Sigmoid colon (tissue), 7 donors: ENCODE results near the gene SLC7A7. TPM values are rescaled to one million over a fixed set of nuclear protein-coding genes. Genes with fewer than 3 reads are reported as not detected.
A peak's percentile ranks its signal among the peaks of the same experiment; 100 is the strongest.

Experiments used
- DNase-seq: peaks from one replicate; pipeline ENCODE4 v3.0.0-alpha.2; 2019
- H3K27ac ChIP-seq, 4 donors: fragments of 200-600 bp; sonication (generic); one replicate each; pipeline ENCODE4 v1.5.1; 2016 to 2019; ENCODE audit warnings: mild to moderate bottlenecking in 1 of 4
- H3K27me3 ChIP-seq, 3 donors: fragments of 200-600 bp; sonication (generic); one replicate each; pipeline ENCODE4 v1.5.1; 2019; ENCODE audit warnings: mild to moderate bottlenecking in 1 of 3
- H3K36me3 ChIP-seq, 4 donors: fragments of 200-600 bp; sonication (generic); one replicate each; pipeline ENCODE4 v1.5.1; 2016 to 2019
- H3K4me1 ChIP-seq, 4 donors: fragments of 200-600 bp; sonication (generic); one replicate each; pipeline ENCODE4 v1.5.1; 2017 to 2019
- H3K4me3 ChIP-seq, 4 donors: fragments of 200-600 bp; sonication (generic); one replicate each; pipeline ENCODE4 v1.5.1; 2017 to 2019; ENCODE audit warnings: mild to moderate bottlenecking in 2 of 4, moderate library complexity in 1 of 4
- H3K9me3 ChIP-seq, 4 donors: fragments of 200-600 bp in 3 of 4; sonication (generic) in 3 of 4; one replicate each; pipeline versions ENCODE4 v1.5.1 to v1.6.1; 2013 to 2019
- EP300 ChIP-seq, 4 donors: sonication (generic); formaldehyde crosslinking; IDR thresholded peaks; one replicate each; pipeline ENCODE4 v1.6.1; 2017; ENCODE audit warnings: antibody characterized with exemption in 4 of 4
- POLR2A ChIP-seq, 2 donors: fragments of 450-650 bp; IDR thresholded peaks; one replicate each; pipeline ENCODE4 v1.6.1; 2016; ENCODE audit warnings: antibody characterized with exemption in 2 of 2, mild to moderate bottlenecking in 2 of 2, moderate library complexity in 2 of 2
- POLR2AphosphoS5 ChIP-seq, 4 donors: sonication (generic); formaldehyde crosslinking; IDR thresholded peaks; one replicate each; pipeline ENCODE4 v1.6.1; 2017; ENCODE audit warnings: antibody characterized with exemption in 4 of 4
- WGBS, 2 donors: extraction: QIAGEN DNeasy Blood & Tissue Kit; methylation state at CpG; one replicate each; pipeline ENCODE4 v1.1.7; 2013; 5-methylcytosine and 5-hydroxymethylcytosine counted together
- intact Hi-C: fragments of 100-400 bp; cut with DNase I; formaldehyde crosslinking; loops from one replicate; pipeline ENCODE4 v1.15.1; 2023
- polyA plus RNA-seq, 3 donors: library from polyadenylated mRNA; stranded (reverse); fragments of 200-250 nt; gene quantifications; one replicate each; pipeline ENCODE4 v1.2.3, GENCODE V29; 2013
- total RNA-seq, 4 donors: library from RNA; depleted of rRNA; stranded (reverse); fragments of >200 nt; gene quantifications; one replicate each; pipeline ENCODE4 v1.1.0, GENCODE V29; 2016
- TF ChIP-seq, protein P1 (sequence below), 4 experiments: fragments of 450-650 bp in 3 of 4; fragments of 200-600 bp in 1 of 4; IDR thresholded peaks; one replicate each; pipeline ENCODE4 v1.5.1; 2016 to 2019; ENCODE audit warnings: antibody characterized with exemption in 4 of 4, mild to moderate bottlenecking in 3 of 4, moderate library complexity in 2 of 4
- donor health status: healthy with polysubstance abuse.
- donor health status: Bipolar disorder and iron deficiency.
- donor health status: healthy.

Gene SLC7A7
- total and polyA plus RNA-seq, 7 donors, result 15.6 to 23.5 (median 16.4) TPM

DNA sequence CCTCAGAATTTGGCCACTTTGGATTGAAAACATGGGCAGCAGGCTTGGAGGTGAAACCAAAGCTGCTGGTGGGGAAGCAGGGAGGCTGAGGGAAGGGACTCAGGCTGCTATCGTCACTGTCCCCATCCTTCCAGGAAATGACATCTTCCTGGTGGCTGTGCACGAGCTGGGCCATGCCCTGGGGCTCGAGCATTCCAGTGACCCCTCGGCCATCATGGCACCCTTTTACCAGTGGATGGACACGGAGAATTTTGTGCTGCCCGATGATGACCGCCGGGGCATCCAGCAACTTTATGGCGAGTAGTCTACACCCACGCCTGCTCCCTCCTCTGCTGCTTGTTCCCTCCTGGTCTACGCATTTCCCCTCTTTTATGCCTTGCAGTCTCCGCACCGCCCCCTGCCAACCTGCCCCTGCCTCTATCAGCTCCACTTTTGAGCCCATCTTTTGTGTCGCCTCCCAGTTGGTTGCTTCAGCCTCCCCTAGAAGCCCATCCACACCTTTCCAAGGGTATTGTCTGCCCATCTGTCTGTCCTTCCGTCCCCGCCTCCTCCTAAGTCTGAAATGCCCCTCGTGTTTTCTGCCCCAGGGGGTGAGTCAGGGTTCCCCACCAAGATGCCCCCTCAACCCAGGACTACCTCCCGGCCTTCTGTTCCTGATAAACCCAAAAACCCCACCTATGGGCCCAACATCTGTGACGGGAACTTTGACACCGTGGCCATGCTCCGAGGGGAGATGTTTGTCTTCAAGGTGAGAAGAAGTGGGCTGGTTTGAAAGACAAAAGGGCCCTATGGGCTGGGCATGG lies 28.1 kb upstream of the SLC7A7 start:
- 90 to 92% methylated on average over 21 of the region's 21 CpGs for WGBS, 2 donors
- H3K4me1 ChIP-seq, result peaks cover 0 to 92% (median 75%) of the 10 kb centered on the region in 4 donors
- intact Hi-C loops, result loop anchor here (10.0 kb wide), 1 partner anchor 1591 kb away; no protein-coding TSS in a partner anchor
- H3K36me3 ChIP-seq, result peaks cover 60 to 66% (median 62%) of the 10 kb centered on the region in 4 donors
- peak; percentile 52 for DNase-seq
- H3K27ac ChIP-seq, result peak overlapping the region in 3 of 4 donors; percentile 18 to 98 (median 27)
- H3K9me3 ChIP-seq, result no peaks in the 10 kb centered on the region
- no peaks in the 10 kb centered on the region for H3K27me3 ChIP-seq
- no peak overlapping the region for H3K4me3 ChIP-seq
- no peak for TF ChIP-seq POLR2A (IDR thresholded peaks at IDR 0.05)
- no peak for TF ChIP-seq POLR2AphosphoS5 (IDR thresholded peaks at IDR 0.05)
- TF ChIP-seq, protein P1, sequence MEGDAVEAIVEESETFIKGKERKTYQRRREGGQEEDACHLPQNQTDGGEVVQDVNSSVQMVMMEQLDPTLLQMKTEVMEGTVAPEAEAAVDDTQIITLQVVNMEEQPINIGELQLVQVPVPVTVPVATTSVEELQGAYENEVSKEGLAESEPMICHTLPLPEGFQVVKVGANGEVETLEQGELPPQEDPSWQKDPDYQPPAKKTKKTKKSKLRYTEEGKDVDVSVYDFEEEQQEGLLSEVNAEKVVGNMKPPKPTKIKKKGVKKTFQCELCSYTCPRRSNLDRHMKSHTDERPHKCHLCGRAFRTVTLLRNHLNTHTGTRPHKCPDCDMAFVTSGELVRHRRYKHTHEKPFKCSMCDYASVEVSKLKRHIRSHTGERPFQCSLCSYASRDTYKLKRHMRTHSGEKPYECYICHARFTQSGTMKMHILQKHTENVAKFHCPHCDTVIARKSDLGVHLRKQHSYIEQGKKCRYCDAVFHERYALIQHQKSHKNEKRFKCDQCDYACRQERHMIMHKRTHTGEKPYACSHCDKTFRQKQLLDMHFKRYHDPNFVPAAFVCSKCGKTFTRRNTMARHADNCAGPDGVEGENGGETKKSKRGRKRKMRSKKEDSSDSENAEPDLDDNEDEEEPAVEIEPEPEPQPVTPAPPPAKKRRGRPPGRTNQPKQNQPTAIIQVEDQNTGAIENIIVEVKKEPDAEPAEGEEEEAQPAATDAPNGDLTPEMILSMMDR (IDR thresholded peaks at IDR 0.05), result no peak
- TF ChIP-seq EP300 (IDR thresholded peaks at IDR 0.05), result no peak

GRCh38 chr14:22842211-22843122 lies 27.2 kb upstream of the SLC7A7 start:
- Histone ChIP-seq H3K9me3 (no peaks in the 10 kb centered on the region), H3K4me1 (peaks cover 0 to 86% (median 71%) of the 10 kb centered on the region in 4 donors), H3K4me3 (no peak overlapping the region), H3K27me3 (no peaks in the 10 kb centered on the region), H3K36me3 (peaks cover 60 to 66% (median 62%) of the 10 kb centered on the region in 4 donors), H3K27ac (peak overlapping the region in 3 of 4 donors; percentile 18 to 98 (median 41))
- intact Hi-C loops, result loop anchor here (10.0 kb wide), 1 partner anchor 1592 kb away; no protein-coding TSS in a partner anchor
- DNase-seq, result peak; percentile 49
- 91 to 93% methylated on average over 28 of the region's 28 CpGs for WGBS, 2 donors
- TF ChIP-seq EP300 (IDR thresholded peaks at IDR 0.05) (no peak), POLR2A (IDR thresholded peaks at IDR 0.05) (no peak), POLR2AphosphoS5 (IDR thresholded peaks at IDR 0.05) (no peak)
- TF ChIP-seq, protein P1 (IDR thresholded peaks at IDR 0.05), result no peak

- Histone ChIP-seq H3K27me3 (no peaks in the 10 kb centered on the region), H3K27ac (peak overlapping the region in 2 of 4 donors; percentile 41 to 98), H3K36me3 (peaks cover 55 to 61% (median 59%) of the 10 kb centered on the region in 4 donors), H3K4me1 (peaks cover 0 to 79% (median 64%) of the 10 kb centered on the region in 4 donors), H3K4me3 (no peak overlapping the region), H3K9me3 (no peaks in the 10 kb centered on the region)
- intact Hi-C loops, result loop anchor here (10.0 kb wide), 1 partner anchor 1593 kb away; no protein-coding TSS in a partner anchor
- WGBS, 2 donors, result 93 to 94% methylated on average over 8 of the region's 8 CpGs
- peak; percentile 26 for DNase-seq
- TF ChIP-seq POLR2A (IDR thresholded peaks at IDR 0.05), result no peak
- TF ChIP-seq EP300 (IDR thresholded peaks at IDR 0.05), result no peak
- TF ChIP-seq POLR2AphosphoS5 (IDR thresholded peaks at IDR 0.05), result no peak
- TF ChIP-seq, protein P1 (IDR thresholded peaks at IDR 0.05), result no peak
Measured at GRCh38 chr14:22841769-22842168, 26.5 kb upstream of the SLC7A7 start.

DNA sequence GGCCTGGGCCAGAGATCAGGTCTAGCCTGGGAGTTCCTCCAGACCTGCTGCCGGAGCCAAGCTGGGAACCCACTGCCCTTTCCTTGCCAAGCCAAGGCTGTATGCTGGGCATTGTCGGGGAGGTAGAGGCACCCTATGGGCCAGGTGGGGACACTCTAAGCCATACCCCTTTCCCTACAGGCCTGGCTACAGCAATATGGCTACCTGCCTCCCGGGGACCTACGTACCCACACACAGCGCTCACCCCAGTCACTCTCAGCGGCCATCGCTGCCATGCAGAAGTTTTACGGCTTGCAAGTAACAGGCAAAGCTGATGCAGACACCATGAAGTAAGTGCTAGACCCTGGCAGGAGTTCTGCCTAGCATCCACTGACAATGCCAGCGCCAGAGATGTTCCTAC lies 26.1 kb upstream of the SLC7A7 start:
- WGBS, 2 donors, result 97% methylated on average over 9 of the region's 9 CpGs
- peaks cover 51 to 56% (median 54%) of the 10 kb centered on the region in 4 donors for H3K36me3 ChIP-seq
- peak overlapping the region in 3 of 4 donors; percentile 6 to 98 (median 41) for H3K27ac ChIP-seq
- no peak overlapping the region for H3K4me3 ChIP-seq
- no peaks in the 10 kb centered on the region for H3K27me3 ChIP-seq
- H3K9me3 ChIP-seq, result no peaks in the 10 kb centered on the region
- DNase-seq, result no peak
- H3K4me1 ChIP-seq, result peaks cover 0 to 74% (median 60%) of the 10 kb centered on the region in 4 donors
- TF ChIP-seq POLR2AphosphoS5 (IDR thresholded peaks at IDR 0.05) (no peak), POLR2A (IDR thresholded peaks at IDR 0.05) (no peak), EP300 (IDR thresholded peaks at IDR 0.05) (no peak)
- intact Hi-C loops, result loop anchor here (10.0 kb wide), 1 partner anchor 1593 kb away; no protein-coding TSS in a partner anchor
